GM19372 (cell line): Measurements from ENCODE around the gene SIRT3.

Source experiments
- ATAC-seq: cut with Tn5 transposase; IDR thresholded peaks from one replicate; pipeline ENCODE4 v1.9.1; 2021; ENCODE audit warnings: mild to moderate bottlenecking, low read depth, moderate library complexity; ENCODE audit not compliant: unreplicated experiment

Gene SIRT3

GRCh38 chr11:217704-218103, 18.4 kb downstream of the SIRT3 start:
- no peak for ATAC-seq

GRCh38 chr11:216081-216974, 19.8 kb downstream of the SIRT3 start:
- no peak for ATAC-seq

- ATAC-seq: no peak
Observed at GRCh38 chr11:215581-216037, 20.5 kb downstream of the SIRT3 start.

GRCh38 chr11:214083-214482, 22.1 kb downstream of the SIRT3 start:
- no peak for ATAC-seq

GRCh38 chr11:213111-213510, 23.0 kb downstream of the SIRT3 start:
- no peak for ATAC-seq

GRCh38 chr11:212150-213100, 23.7 kb downstream of the SIRT3 start:
- ATAC-seq: no peak

- no peak for ATAC-seq
Observed at GRCh38 chr11:211741-212140, 24.4 kb downstream of the SIRT3 start.

GRCh38 chr11:211295-211694, 24.8 kb downstream of the SIRT3 start:
- no peak for ATAC-seq

- ATAC-seq: no peak
Observed at GRCh38 chr11:210803-211180, 25.4 kb downstream of the SIRT3 start.

GRCh38 chr11:210122-210802, 25.9 kb downstream of the SIRT3 start:
- no peak for ATAC-seq

- no peak for ATAC-seq
Observed at GRCh38 chr11:209275-210121, 26.6 kb downstream of the SIRT3 start.

GRCh38 chr11:208917-209260, 27.3 kb downstream of the SIRT3 start:
- ATAC-seq: no peak

GRCh38 chr11:208181-208916, 27.8 kb downstream of the SIRT3 start:
- ATAC-seq: no peak

GRCh38 chr11:207863-208180, 28.3 kb downstream of the SIRT3 start:
- ATAC-seq: no peak

GRCh38 chr11:207208-207862, 28.8 kb downstream of the SIRT3 start, which contains the start of the genes BET1L and RIC8A:
Gene BET1L (minus strand): TSS chr11:207399. CDS start chr11:207321, 78 bp downstream.
Gene RIC8A (plus strand): TSS chr11:207708. CDS start chr11:208855, 1,147 bp downstream.
- ATAC-seq: peak; percentile 78

- ATAC-seq: no peak
Observed at GRCh38 chr11:206526-207207, 29.5 kb downstream of the SIRT3 start.

GRCh38 chr11:206002-206384, 30.1 kb downstream of the SIRT3 start:
- no peak for ATAC-seq
